Measurements from ENCODE around the gene RANBP3.
"Not testable (repeated sequence)": the region's sequence is repeated elsewhere in the genome, so short reads cannot be mapped to it uniquely, and the experiment has no call there.

Gene RANBP3

DNA sequence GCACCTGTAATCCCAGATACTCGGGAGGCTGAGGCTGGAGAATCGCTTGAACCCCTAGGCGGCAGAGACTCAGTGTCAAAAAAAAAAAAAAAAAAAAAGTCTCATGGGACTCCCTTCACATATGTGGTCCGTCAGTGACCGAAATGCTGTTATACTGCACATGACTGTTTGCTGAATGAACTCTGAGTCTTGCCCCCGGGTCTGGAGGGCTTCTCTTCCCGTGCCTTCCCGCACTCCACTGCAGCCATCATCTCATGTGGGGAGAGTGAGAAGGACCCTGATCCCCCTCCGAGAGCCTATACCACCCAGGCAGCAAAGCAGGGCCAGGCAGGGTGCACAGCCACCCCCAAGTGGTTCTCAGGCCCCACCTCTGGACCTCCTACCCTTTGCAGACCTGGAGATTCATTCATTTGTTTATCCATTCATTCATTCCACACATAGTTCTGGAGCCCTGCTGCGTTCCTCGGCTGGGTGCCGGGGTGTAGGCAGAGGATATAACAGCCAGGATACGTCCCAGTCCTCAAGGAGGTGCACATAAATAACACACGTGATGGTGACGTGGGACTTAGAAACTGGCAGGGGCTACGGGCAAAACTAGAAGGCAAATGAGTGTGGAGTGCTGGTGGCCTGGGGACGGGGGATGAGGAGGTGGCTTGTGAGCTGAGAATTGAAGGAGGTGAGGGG is 88.5 kb downstream of the RANBP3 start:
- TF ChIP-seq, protein P1, sequence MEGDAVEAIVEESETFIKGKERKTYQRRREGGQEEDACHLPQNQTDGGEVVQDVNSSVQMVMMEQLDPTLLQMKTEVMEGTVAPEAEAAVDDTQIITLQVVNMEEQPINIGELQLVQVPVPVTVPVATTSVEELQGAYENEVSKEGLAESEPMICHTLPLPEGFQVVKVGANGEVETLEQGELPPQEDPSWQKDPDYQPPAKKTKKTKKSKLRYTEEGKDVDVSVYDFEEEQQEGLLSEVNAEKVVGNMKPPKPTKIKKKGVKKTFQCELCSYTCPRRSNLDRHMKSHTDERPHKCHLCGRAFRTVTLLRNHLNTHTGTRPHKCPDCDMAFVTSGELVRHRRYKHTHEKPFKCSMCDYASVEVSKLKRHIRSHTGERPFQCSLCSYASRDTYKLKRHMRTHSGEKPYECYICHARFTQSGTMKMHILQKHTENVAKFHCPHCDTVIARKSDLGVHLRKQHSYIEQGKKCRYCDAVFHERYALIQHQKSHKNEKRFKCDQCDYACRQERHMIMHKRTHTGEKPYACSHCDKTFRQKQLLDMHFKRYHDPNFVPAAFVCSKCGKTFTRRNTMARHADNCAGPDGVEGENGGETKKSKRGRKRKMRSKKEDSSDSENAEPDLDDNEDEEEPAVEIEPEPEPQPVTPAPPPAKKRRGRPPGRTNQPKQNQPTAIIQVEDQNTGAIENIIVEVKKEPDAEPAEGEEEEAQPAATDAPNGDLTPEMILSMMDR (IDR thresholded peaks at IDR 0.05; ENCODE audit: borderline replicate concordance, control extremely low read depth, extremely low read depth, insufficient read depth, missing control alignments) = no peak
- in situ Hi-C loops (cut with MboI; ENCODE audit: low sequenced_read_pairs, unreplicated experiment) = no loop called here
- DNase-seq (ENCODE audit: low spot score) = no peak

DNA sequence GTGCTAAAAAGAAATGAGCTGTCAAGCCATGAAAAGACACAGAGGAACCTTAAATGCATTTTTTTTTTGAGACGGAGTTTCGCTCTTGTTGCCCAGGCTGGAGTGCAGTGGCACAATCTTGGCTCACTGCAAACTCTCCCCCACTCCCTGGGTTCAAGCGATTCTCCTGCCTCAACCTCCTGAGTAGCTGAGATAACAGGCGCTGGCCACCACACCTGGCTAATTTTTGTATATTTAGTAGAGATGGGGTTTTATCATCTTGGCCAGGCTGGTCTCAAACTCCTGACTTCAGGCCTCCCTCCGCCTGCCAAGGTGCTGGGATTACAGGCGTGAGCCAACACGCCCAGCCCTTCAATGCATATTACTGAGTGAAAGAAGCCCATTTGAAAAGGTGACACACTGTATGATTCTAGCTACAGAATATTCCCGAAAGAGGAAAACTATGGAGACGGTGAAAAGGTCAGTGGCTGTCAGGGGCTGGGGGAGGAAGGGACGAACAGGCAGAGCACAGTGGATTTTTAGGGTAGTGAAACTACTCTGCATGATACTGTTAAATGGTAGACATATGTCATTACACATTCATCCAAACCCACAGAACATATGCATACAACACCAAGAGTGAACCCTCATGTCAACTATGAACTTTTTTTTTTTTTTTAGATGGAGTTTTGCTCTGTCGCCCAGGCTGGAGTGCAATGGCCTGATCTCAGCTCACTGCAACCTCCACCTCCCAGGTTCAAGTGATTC is 93.7 kb downstream of the RANBP3 start:
- in situ Hi-C loops (cut with MboI; ENCODE audit: low sequenced_read_pairs, unreplicated experiment); DNase-seq (ENCODE audit: low spot score): not testable (repeated sequence)

DNA sequence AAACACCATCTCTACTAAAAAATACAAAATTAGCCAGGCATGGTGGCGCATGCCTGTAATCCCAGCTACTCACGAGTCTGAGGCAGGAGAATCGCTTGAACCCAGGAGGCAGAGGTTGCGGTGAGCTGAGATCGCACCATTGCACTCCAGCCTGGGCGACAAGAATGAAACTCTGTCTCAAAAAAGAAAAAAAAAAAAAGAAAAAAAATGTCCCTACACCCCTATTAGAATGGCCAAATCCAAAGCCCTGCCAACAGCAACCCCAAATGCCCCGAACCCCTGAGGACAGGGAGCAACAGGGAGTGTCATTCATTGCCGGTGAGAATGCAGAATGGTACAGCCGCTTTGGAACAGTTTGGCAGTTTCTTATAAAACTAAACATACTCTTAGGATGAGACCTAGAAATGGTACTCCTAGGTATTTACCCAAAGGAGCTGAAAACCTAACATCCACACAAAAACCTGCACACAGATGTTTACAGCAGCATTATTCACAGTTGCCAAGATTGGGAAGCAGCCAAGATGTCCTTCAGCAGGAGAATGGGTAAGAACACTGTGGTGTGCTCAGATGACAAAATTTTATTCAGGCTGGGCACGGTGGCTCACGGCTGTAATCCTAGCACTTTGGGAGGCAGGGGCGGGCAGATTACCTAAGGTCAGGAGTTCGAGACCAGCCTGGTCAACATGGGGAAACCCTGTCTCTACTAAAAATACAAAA is 94.6 kb downstream of the RANBP3 start:
- DNase-seq (ENCODE audit: low spot score); in situ Hi-C loops (cut with MboI; ENCODE audit: low sequenced_read_pairs, unreplicated experiment): not testable (repeated sequence)

DNA sequence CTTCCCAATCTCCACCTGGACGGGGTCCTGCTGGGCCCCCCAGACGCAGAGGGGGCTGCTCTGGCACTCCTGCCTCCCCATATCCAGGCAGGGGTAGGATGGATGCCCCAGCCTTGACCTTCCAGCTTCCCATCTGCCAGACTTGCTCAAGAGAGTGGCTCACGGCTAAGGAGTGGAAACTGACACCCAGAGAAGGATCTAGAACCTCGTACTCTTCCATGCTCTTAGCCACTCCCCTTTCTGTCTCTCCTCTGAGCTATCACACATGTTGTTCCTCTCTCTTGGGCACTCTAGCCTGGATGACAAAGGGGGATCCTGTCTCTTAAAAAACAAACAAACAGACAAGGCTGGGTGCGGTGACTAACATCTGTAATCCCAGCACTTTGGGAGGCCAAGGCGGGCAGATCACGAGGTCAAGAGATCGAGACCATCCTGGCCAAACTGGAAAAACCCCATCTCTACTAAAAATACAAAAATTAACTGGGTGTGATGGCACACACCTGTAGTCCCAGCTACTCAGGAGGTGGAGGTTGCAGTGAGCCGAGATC is 95.4 kb downstream of the RANBP3 start:
- in situ Hi-C loops (cut with MboI; ENCODE audit: low sequenced_read_pairs, unreplicated experiment) = no loop called here
- TF ChIP-seq, protein P1 (IDR thresholded peaks at IDR 0.05; ENCODE audit: borderline replicate concordance, control extremely low read depth, extremely low read depth, insufficient read depth, missing control alignments) = no peak
- no peak for DNase-seq (ENCODE audit: low spot score)

DNA sequence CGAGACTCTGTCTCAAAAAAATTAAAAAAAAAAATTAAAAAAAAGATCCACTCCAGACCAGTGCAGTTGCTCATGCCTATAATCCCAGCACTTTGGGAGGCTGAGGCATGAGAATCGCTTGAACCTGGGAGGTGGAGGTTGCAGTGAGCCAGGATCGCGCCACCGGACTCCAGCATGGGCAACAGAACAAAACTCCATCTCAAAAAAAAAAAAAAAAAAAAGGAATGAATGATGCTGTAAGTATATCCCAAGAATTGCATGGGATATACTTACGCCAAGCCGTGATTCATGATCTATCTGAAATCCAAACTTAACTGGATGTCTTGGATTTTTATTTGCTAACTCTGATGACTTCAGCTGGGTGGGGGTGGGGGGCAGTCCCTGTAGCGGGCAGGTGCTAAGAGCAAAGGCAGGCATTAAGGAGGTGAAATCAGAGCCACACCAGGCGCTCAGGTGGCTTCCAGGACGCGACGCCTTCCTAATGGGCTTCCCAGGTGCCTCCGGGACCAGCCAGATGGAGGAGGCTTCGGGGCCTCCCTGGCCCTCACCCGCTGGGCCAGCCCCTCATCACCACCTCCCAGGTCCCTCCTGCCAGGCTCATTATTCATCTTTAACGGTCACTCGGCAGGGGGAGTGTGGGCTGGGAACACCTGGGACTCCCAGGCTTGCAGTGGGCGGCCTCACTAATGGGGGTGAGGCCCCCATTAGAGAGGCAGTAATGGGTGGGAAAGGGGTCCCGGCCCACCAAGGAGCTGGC is 96.2 kb downstream of the RANBP3 start:
- TF ChIP-seq, protein P1 (IDR thresholded peaks at IDR 0.05; ENCODE audit: borderline replicate concordance, control extremely low read depth, extremely low read depth, insufficient read depth, missing control alignments) = no peak
- DNase-seq (ENCODE audit: low spot score) = no peak
- in situ Hi-C loops (cut with MboI; ENCODE audit: low sequenced_read_pairs, unreplicated experiment) = no loop called here

DNA sequence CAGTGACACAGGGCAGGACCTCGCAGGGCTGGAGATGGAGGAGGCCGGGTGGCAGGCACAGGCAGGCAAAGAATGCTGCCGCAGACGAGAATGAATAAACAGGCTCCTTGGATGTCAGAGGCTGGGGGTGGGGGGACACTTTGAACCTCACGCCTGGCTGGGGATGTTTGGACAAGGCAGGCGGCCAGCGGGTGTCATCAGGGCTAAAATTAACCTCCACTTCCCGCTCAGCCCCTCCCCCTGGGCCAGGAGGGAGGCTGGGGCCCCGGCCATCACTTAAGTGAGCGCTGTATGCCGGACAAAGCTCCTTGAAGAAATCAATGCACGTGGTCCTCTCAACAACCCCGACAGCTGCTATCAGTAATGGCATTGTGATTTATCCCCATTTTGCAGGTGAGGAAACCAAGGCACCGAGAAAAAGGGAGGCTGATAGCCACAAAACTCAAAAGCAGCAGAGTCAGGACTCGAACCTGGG is 97.3 kb downstream of the RANBP3 start:
- DNase-seq (ENCODE audit: low spot score) = no peak
- in situ Hi-C loops (cut with MboI; ENCODE audit: low sequenced_read_pairs, unreplicated experiment) = no loop called here

More for the DNA sequence above, 97.3 kb downstream of the RANBP3 start:
- TF ChIP-seq, protein P1 (IDR thresholded peaks at IDR 0.05; ENCODE audit: borderline replicate concordance, control extremely low read depth, extremely low read depth, insufficient read depth, missing control alignments) = no peak

All from GM13976 (cell line).